Upper lobe of left lung (tissue), 6 donors: Measurements from ENCODE around the gene PLPPR1. TPM values are rescaled to one million over a fixed set of nuclear protein-coding genes. Genes with fewer than 3 reads are reported as not detected.

Experiments
- ATAC-seq, 2 donors: fragments of 200-7000 bp; cut with Tn5 transposase; one replicate each; pipeline ENCODE4 v1.9.1; 2022; ENCODE audit warnings: mild to moderate bottlenecking in 2 of 2, moderate library complexity in 2 of 2; ENCODE audit not compliant: low FRiP score in 2 of 2
- DNase-seq, 2 donors: peaks; one replicate each; pipeline ENCODE4 v3.0.0-alpha.2; 2019 to 2020
- H3K27ac ChIP-seq, 4 donors: fragments of 200-600 bp; sonication (generic); one replicate each; pipeline ENCODE4 v1.5.1; 2016 to 2019
- H3K27me3 ChIP-seq, 4 donors: fragments of 200-600 bp; sonication (generic); one replicate each; pipeline ENCODE4 v1.5.1; 2017 to 2019
- H3K36me3 ChIP-seq, 4 donors: fragments of 200-600 bp; sonication (generic); one replicate each; pipeline ENCODE4 v1.5.1; 2016 to 2019
- H3K4me1 ChIP-seq, 4 donors: fragments of 200-600 bp; sonication (generic); one replicate each; pipeline ENCODE4 v1.5.1; 2018 to 2019
- H3K4me3 ChIP-seq, 4 donors: fragments of 200-600 bp; sonication (generic); one replicate each; pipeline ENCODE4 v1.5.1; 2017 to 2019; ENCODE audit warnings: mild to moderate bottlenecking in 2 of 4, moderate library complexity in 1 of 4
- H3K9me3 ChIP-seq, 4 donors: fragments of 200-600 bp; sonication (generic); one replicate each; pipeline ENCODE4 v1.5.1; 2018 to 2019
- CTCF ChIP-seq, 6 experiments: fragments of 450-650 bp in 4 of 6; fragments of 200-600 bp in 2 of 6; sonication (generic) in 2 of 6; IDR thresholded peaks; one replicate each; pipeline ENCODE4 v1.5.1; 2016 to 2019; ENCODE audit warnings: antibody characterized with exemption in 6 of 6
- EP300 ChIP-seq, 4 donors: sonication (generic); formaldehyde crosslinking; IDR thresholded peaks; one replicate each; pipeline ENCODE4 v1.5.1; 2017; ENCODE audit warnings: antibody characterized with exemption in 4 of 4, control low read depth in 2 of 4
- POLR2A ChIP-seq, 4 donors: fragments of 450-650 bp; IDR thresholded peaks; one replicate each; pipeline ENCODE4 v1.5.1; 2016 to 2017; ENCODE audit warnings: antibody characterized with exemption in 4 of 4, mild to moderate bottlenecking in 2 of 4
- POLR2AphosphoS5 ChIP-seq, 2 donors: sonication (generic); formaldehyde crosslinking; IDR thresholded peaks; one replicate each; pipeline ENCODE4 v1.5.1; 2017; ENCODE audit warnings: antibody characterized with exemption in 2 of 2
- WGBS, 2 donors: methylation state at CpG; one replicate each; pipeline ENCODE4 v1.1.5; 2017 to 2018; 5-methylcytosine and 5-hydroxymethylcytosine counted together
- total RNA-seq, 6 donors: library from RNA; depleted of rRNA in 4 of 6; stranded (reverse); fragments of >200 nt in 4 of 6; gene quantifications; one replicate each; pipeline versions ENCODE4 v1.1.0 to v1.2.1, GENCODE V29; 2016 to 2021
- donor health status: DM: no; HTN: no; CAD: no; lungs with moderate emphysema.
- donor health status: DM: no; HTN: yes; CAD: no; lungs with severe emphysema.

Gene PLPPR1
- total RNA-seq, 6 donors from 2014 or later: 0.44 to 5.1 (median 2.7) TPM; not detected in 1

- ATAC-seq (no peak), DNase-seq (no peak)
- no peak for TF ChIP-seq POLR2AphosphoS5 (IDR thresholded peaks at IDR 0.05)
- TF ChIP-seq EP300 (IDR thresholded peaks at IDR 0.05): no peak
- TF ChIP-seq CTCF (IDR thresholded peaks at IDR 0.05): no peak
- TF ChIP-seq POLR2A (IDR thresholded peaks at IDR 0.05): no peak
- Histone ChIP-seq H3K36me3 (no peaks in the 10 kb centered on the region), H3K4me1 (no peaks in the 10 kb centered on the region), H3K4me3 (no peak overlapping the region), H3K27me3 (no peaks in the 10 kb centered on the region), H3K9me3 (no peaks in the 10 kb centered on the region), H3K27ac (no peak overlapping the region)
- 83 to 84% methylated on average over 1 of the region's 1 CpG for WGBS, 2 donors
Measured at GRCh38 chr9:101268426-101268825, 239.9 kb downstream of the PLPPR1 start.

GRCh38 chr9:101269591-101270283, 241.2 kb downstream of the PLPPR1 start:
- ATAC-seq (no peak), DNase-seq (peak in 1 of 2 donors; percentile 8)
- Histone ChIP-seq H3K4me3 (no peak overlapping the region), H3K4me1 (no peaks in the 10 kb centered on the region), H3K36me3 (no peaks in the 10 kb centered on the region), H3K9me3 (no peaks in the 10 kb centered on the region), H3K27ac (no peak overlapping the region), H3K27me3 (no peaks in the 10 kb centered on the region)
- 79 to 92% methylated on average over 7 to 8 of the region's 9 CpGs for WGBS, 2 donors
- TF ChIP-seq POLR2A (IDR thresholded peaks at IDR 0.05): no peak
- no peak for TF ChIP-seq EP300 (IDR thresholded peaks at IDR 0.05)
- no peak for TF ChIP-seq POLR2AphosphoS5 (IDR thresholded peaks at IDR 0.05)
- TF ChIP-seq CTCF (IDR thresholded peaks at IDR 0.05): no peak

- Histone ChIP-seq H3K27ac (no peak overlapping the region), H3K4me1 (no peaks in the 10 kb centered on the region), H3K36me3 (no peaks in the 10 kb centered on the region), H3K4me3 (no peak overlapping the region), H3K27me3 (no peaks in the 10 kb centered on the region), H3K9me3 (no peaks in the 10 kb centered on the region)
- no peak for DNase-seq
- 74 to 75% methylated on average over 2 of the region's 2 CpGs for WGBS, 2 donors
- ATAC-seq: no peak
- TF ChIP-seq CTCF (IDR thresholded peaks at IDR 0.05): no peak
- no peak for TF ChIP-seq POLR2AphosphoS5 (IDR thresholded peaks at IDR 0.05)
- no peak for TF ChIP-seq POLR2A (IDR thresholded peaks at IDR 0.05)
- TF ChIP-seq EP300 (IDR thresholded peaks at IDR 0.05): no peak
Measured at GRCh38 chr9:101270302-101270701, 241.8 kb downstream of the PLPPR1 start.

- WGBS, 2 donors: 72 to 93% methylated on average over 3 of the region's 3 CpGs
- no peaks in the 10 kb centered on the region for H3K9me3 ChIP-seq
- TF ChIP-seq POLR2A (IDR thresholded peaks at IDR 0.05) (no peak), CTCF (IDR thresholded peaks at IDR 0.05) (no peak), EP300 (IDR thresholded peaks at IDR 0.05) (no peak), POLR2AphosphoS5 (IDR thresholded peaks at IDR 0.05) (no peak)
- DNase-seq (no peak), ATAC-seq (no peak)
- no peaks in the 10 kb centered on the region for H3K27me3 ChIP-seq
- no peaks in the 10 kb centered on the region for H3K4me1 ChIP-seq
- no peak overlapping the region for H3K27ac ChIP-seq
- no peaks in the 10 kb centered on the region for H3K36me3 ChIP-seq
- no peak overlapping the region for H3K4me3 ChIP-seq
Measured at GRCh38 chr9:101271102-101271501, 242.6 kb downstream of the PLPPR1 start.
